ENCODE data around the gene CNNM1.

The CNNM1 gene

DNA sequence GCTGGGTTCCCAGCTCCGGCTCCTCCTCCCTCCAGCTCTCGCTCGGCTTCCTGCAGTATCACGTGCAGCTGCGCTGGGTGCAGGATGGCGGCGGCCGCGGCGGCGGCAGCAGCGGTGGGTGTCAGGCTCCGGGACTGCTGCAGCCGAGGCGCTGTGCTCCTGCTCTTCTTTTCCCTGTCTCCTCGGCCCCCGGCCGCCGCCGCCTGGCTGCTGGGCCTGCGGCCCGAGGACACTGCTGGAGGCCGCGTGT lies at the start of gene CNNM1:
Gene CNNM1, plus strand, starts transcription at position 53 of the 250 bp plus-strand sequence. Its CDS starts 32 bp downstream, at position 85.
- in situ Hi-C loops (cut with MboI; ENCODE audit: low pct_unique_long_range_greater_than_20kb, low sequenced_read_pairs), result no loop called here
- peak; percentile 78 for DNase-seq

DNA sequence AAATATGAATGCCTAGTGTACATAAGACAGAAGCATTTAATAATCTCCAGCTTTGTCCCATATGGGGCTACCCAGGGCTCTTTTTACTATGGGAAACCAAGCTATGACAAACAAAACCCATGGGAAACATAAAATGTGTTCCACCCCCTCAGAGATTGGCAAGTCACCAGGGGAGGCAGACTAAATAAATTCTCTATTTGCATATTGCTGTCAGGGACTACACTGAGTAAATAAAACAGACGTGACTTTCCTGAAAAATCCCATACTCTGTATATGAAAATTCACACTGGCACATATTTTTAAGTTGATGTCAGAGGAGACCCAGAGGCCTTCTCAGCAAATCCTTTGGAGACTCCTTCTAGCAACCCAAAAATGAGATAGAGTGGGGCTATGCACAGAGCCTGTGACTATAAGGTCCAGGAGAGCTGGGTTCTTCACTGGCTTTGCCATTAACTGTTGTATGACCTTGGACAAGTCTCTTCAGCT lies 49.5 kb upstream of the CNNM1 start:
- in situ Hi-C loops (cut with MboI; ENCODE audit: low pct_unique_long_range_greater_than_20kb, low sequenced_read_pairs), result no loop called here
- DNase-seq, result no peak

DNA sequence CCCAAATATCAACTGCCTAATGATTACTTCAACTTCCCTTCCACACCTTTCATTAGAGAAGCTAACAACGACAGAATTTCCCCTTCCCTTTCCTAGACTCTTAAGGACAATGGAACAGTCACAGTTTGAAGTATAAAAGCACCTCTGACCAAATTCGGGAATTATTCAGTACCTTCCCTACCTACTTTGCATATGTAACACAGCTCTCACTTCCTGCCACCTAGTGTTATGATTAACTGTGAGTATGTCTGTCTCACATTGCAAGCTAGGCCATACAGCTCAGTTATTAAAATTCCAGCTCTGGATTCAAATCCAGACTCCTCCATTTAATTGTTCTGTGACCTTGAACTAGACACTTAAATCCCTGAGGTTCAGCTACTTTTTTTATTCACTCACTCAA lies 48.7 kb upstream of the CNNM1 start:
- DNase-seq, result no peak

DNA sequence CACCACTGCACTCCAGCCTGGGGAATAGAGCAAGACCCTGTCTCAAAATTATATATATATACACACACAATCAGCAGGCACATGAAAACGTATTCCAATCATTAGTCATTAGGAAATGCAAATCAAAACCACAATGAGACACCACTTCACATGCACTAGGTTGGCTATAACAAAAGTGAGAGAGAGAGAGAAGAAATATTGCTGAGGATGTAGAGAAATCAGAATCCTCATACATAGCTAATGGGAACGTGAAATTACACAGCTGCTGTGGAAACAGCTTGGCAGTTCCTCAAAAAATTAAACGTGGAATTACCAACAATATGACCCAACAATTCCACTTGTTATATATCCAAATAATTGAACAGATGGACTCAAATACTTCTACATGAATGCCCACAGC lies 43.3 kb upstream of the CNNM1 start:
- no peak for DNase-seq
- in situ Hi-C loops (cut with MboI; ENCODE audit: low pct_unique_long_range_greater_than_20kb, low sequenced_read_pairs), result no loop called here

More for the DNA sequence above, 48.7 kb upstream of the CNNM1 start:
- in situ Hi-C loops (cut with MboI; ENCODE audit: low pct_unique_long_range_greater_than_20kb, low sequenced_read_pairs), result no loop called here

DNA sequence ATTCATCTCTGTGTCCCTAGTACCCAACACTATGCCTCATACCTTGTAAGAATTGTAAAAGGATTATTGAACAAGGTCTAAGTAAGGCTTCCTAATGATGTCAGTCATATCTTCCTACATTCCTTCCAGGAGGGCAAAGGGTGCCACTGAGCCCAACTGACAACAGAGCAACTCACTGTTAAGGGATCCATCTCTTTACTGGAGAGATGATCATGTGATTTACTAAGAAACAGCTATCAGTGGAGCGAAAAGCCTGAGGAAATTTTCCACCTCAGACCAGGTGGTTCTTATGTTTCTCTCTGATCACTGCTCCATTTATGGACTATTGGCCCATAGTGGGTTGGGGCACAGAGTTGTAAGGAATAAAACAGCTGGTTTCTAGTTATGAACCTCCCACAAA lies 38.9 kb upstream of the CNNM1 start:
- in situ Hi-C loops (cut with MboI; ENCODE audit: low pct_unique_long_range_greater_than_20kb, low sequenced_read_pairs), result no loop called here
- DNase-seq, result no peak

DNA sequence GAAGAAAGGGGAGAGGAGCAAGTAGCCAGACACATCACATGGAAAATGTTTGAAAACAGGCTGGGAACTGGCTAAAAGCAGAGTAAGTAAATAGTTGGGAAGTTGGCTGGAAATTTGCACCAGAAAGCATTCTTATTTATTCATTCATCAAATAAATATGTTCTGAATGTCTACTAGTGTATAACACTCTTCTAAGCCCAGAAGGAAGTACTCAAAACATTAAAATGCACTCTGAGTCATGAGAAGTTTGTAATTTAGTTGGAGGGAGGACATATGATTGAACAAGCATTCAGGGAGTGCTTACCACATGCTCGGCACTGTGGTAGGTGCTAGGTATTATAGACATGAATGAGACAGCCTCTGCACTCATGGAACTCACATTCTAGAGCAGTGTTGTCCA lies 37.0 kb upstream of the CNNM1 start:
- no peak for DNase-seq
- in situ Hi-C loops (cut with MboI; ENCODE audit: low pct_unique_long_range_greater_than_20kb, low sequenced_read_pairs), result no loop called here

DNA sequence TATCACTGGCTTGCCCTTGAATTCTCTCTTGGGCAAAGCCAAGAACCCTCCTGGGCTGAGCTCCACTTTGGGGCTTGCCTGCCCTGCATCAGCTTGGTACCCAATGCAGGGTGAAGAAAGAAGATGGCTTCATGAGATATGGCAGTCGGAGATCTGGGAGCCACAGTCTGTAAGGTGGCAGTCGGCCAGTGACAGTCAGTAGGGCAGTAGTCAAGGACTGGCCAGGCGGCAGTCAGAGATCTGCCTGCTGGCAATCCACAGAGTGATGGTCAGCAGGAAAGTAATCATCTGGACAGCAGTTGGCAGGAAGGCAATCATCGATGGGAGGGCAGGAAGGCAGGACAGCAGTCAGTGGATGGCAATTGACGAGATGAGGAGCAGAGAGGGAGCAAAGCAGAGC lies 32.6 kb upstream of the CNNM1 start:
- no peak for DNase-seq
- in situ Hi-C loops (cut with MboI; ENCODE audit: low pct_unique_long_range_greater_than_20kb, low sequenced_read_pairs), result no loop called here

DNA sequence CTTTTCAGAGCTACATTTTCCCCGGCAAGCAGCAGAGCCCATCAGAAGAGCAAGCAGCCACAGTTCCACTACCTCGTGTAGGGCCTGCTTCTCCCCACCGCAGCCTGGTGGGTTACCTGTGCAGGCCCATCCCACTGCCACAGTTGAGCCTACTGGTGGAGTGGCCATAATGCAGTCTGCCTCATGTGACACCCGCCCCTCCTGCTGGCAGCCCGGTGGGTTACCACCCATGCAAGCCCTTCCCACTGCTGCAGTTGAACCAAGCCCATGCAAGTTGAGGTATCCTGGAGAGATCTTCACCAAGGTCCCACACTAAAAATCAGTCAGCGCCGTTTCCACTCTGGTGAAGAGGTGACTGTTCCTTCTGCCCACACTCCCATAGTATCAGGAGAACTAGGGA lies 32.1 kb upstream of the CNNM1 start:
- DNase-seq, result no peak
- in situ Hi-C loops (cut with MboI; ENCODE audit: low pct_unique_long_range_greater_than_20kb, low sequenced_read_pairs), result no loop called here

DNA sequence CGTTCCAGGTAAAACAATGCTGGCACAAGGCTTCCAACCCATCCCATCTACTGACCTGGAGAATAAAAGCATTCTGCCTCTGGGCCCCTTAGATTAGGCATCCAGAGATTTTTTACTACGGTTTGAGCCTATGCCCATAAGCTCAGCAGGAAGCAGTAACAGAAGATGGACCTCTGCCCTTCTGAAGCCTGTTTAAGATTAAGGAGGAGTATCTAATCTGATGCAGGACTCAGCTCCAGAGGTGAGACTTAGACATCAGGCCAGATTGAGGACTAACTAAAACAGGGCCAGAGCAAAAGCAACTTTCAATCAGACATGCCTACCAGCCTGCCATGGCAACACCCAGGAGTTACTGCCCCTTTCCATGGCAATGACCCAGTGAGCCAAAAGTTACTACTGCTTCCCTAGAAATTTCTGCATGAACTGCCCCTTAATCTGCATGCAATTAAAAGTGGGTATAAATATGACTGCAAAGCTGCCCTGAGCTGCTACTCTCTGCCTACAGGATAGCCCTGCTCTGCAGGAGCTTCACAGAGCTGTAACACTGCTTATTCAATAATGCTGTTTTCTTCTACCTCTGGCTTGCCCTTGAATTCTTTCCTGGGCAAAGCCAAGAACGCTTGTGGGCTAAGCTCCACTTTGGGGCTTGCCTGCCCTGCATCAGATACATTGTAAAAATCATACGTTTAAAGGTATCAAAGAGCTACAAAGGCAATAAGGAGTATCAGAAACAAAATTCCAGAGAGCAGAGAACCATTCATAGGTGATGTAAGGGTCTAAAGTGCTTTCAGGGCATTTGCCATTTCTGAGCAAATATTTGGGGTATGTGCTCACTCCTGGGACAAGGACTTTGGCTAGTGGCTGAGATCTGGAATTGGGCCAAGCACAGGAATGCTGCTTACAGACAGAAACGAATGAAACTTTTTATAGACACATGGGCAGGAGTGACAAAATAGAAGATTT lies 25.0 kb upstream of the CNNM1 start:
- in situ Hi-C loops (cut with MboI; ENCODE audit: low pct_unique_long_range_greater_than_20kb, low sequenced_read_pairs), result no loop called here
- DNase-seq, result no peak

DNA sequence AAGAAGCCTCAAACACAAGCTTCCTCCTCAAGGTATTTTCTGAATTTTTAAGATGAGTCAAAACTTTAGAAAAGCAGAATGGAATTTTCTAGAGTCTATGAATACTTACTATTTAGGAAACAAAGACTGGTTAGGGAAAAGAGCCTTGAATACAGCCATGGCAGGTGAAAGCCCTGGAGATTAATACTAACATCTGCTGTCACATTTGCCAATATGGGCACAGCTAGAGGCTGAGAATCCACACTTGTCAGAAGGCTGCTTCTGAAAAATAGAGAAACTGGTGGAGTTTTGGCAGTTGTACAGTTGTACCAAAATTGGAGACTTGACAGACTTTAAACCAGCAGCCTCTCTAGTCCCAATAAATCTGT lies 24.3 kb upstream of the CNNM1 start:
- in situ Hi-C loops (cut with MboI; ENCODE audit: low pct_unique_long_range_greater_than_20kb, low sequenced_read_pairs), result no loop called here
- DNase-seq, result no peak

DNA sequence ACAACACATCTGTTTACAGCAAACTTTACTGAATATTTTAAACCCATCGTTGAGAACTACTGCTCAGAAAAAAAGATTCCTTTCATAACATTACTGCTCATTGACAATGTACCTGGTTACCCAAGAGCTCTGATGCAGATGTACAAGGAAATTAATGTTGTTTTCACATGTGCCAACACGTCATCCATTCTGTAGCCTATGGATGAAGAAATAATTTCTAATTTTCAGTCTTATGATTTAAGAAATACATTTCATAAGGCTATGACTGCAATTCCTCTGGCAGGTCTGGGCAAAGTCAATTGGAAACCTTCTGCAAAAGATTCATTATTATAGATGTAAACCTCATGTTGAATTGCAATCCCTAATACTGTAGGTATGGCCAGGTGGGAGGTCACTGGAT lies 16.7 kb upstream of the CNNM1 start:
- in situ Hi-C loops (cut with MboI; ENCODE audit: low pct_unique_long_range_greater_than_20kb, low sequenced_read_pairs), result no loop called here
- DNase-seq, result no peak

DNA sequence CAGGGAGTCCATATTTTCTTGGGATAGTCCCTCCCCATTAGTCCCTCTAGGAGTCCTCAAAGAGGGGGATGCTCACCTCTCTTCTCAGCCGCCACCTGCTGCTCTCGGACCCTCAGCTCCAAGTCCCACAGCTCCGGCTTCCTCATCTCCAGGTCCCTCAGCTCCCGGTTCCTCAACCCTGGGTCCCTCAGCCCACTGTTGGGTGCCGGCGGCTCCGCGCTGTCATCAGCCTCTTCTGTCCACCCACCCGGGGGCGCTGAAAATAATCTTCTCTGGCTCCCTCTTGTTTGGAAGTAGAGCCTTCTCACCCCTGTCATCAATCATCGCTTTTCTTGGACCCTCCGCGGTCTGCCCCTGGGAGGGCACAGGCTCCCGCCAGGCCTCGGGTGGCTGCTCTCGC lies 13.3 kb upstream of the CNNM1 start:
- in situ Hi-C loops (cut with MboI; ENCODE audit: low pct_unique_long_range_greater_than_20kb, low sequenced_read_pairs), result no loop called here

DNA sequence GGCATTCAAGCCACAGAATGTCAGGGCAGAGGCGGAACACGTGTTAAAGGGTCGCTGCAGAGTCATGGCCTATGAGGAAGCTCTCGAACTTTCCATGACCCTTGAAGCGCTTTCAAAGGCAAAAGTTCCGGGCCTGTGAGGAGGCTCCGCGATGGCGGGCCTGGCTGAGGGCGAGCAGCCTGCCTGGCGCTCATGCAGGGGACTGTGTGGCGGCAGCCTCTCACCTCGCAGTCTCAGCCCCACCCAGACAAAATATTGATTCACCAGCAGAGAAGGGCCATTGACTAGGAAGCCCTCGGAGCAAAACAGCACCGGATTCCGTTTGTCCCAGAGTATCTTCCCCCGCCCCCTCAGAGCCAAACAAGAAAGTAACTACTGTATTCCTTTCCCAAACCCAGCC lies 12.8 kb upstream of the CNNM1 start:
- no peak for DNase-seq
- in situ Hi-C loops (cut with MboI; ENCODE audit: low pct_unique_long_range_greater_than_20kb, low sequenced_read_pairs), result no loop called here

More for the DNA sequence above, 13.3 kb upstream of the CNNM1 start:
- DNase-seq, result no peak

DNA sequence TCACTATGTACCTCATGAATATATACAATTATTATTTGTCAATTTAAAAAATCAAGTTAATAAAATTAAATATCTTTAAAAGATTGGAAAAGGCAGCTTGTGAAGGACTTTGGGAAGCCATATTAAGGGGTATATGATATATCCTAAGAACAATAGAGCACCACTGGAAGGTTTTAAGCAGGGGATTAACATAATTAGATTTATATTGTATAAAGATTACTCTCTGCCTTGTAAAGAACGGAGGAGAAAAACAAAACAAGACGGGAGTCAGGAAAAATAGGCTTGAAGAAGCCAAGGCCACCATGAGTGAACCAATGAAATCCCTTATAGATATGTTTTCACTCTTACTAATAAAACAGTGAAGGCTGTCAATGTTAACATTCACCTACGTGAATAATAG lies 11.1 kb upstream of the CNNM1 start:
- no peak for DNase-seq
- in situ Hi-C loops (cut with MboI; ENCODE audit: low pct_unique_long_range_greater_than_20kb, low sequenced_read_pairs), result no loop called here

DNA sequence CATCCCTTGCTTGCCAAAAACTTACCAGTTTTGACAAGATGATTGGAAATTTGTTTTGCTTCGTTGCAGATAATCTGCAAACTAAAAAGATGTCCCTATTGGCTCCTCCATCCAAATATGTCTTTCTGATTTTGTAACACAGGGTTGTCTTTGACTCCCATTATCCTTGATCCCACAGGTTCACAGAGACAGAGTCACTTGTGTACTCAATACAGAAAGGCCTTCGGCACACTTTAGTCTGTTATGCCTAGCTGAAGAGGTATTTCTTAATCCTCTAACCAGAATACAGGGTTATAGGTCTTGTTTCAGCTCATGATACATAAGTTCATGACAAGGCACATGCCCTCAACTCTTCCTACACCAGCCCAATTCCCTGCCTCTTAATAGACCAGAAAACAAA lies 10.7 kb upstream of the CNNM1 start:
- in situ Hi-C loops (cut with MboI; ENCODE audit: low pct_unique_long_range_greater_than_20kb, low sequenced_read_pairs), result no loop called here
- DNase-seq, result no peak

DNA sequence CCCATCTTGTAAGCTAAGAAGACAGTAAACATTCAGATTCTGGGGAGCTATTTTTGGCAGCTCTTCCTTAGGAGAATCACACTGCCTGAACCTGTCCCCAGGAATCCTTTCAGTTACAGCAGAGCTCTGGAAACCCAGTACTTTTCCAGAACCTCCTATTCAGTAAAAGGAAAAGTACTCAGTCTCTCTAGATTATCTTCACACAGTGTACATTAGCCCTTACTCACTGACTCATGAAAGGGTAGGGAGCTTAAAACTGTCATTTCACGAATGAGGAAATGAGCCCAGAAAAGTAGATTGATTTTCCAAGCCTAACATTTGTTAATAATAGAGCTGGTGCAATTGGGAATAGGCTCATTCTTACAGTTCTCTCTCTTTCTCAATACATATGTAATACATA lies 3.9 kb upstream of the CNNM1 start:
- no peak for DNase-seq
- in situ Hi-C loops (cut with MboI; ENCODE audit: low pct_unique_long_range_greater_than_20kb, low sequenced_read_pairs), result no loop called here

DNA sequence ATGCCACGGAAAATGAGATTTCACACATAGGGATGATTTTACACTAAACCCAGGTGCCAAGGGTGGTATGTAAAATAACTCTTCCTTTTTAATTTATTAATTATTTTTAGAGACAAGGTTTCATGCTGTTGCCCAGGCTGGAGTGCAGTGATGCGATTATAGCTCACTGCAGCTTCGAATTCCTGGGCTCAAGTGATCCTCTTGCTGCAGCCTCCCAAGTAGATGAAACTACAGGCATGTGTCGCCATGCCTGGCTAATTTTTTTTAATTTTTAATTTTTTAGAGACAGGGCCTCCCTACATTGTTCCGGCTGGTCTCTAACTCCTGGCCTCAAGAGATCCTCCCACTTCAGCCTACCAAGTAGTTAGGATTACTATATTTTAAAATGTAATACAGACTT lies 2.3 kb upstream of the CNNM1 start:
- DNase-seq, result no peak
- in situ Hi-C loops (cut with MboI; ENCODE audit: low pct_unique_long_range_greater_than_20kb, low sequenced_read_pairs), result no loop called here

DNA sequence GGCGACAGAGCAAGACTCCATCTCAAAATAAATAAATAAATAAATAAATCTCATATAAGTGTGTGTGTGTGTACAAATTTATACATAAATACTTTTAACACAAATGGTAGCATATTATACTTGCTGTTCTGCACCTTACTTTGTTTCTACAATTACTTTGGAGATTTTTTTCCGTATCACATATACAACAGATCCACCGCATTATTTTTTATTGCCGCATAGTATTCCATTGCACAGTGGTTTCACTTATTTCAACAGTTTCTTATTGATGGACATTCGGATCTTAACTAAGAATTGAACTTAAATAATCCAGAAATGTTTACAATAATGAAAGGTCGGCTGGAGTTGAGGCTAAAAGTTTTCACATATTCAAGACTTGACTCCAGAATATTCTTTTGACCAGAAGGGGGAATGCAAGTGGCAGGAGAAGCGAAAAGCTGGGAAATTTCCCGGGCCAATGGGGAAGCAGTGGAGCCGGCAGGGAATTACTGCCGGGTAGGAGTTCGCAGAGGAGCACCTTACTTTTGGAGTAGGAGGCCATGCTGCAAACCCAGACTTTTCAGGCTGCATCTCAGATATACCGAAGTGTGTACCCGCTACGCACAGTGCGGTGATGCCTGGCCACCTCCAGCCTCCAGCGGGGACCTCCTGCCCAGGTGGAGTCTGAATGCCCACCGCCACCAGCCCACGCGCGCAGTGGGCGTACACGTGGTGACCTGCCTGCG lies 415 bp upstream of the CNNM1 start:
- no peak for DNase-seq
- in situ Hi-C loops (cut with MboI; ENCODE audit: low pct_unique_long_range_greater_than_20kb, low sequenced_read_pairs), result no loop called here

DNA sequence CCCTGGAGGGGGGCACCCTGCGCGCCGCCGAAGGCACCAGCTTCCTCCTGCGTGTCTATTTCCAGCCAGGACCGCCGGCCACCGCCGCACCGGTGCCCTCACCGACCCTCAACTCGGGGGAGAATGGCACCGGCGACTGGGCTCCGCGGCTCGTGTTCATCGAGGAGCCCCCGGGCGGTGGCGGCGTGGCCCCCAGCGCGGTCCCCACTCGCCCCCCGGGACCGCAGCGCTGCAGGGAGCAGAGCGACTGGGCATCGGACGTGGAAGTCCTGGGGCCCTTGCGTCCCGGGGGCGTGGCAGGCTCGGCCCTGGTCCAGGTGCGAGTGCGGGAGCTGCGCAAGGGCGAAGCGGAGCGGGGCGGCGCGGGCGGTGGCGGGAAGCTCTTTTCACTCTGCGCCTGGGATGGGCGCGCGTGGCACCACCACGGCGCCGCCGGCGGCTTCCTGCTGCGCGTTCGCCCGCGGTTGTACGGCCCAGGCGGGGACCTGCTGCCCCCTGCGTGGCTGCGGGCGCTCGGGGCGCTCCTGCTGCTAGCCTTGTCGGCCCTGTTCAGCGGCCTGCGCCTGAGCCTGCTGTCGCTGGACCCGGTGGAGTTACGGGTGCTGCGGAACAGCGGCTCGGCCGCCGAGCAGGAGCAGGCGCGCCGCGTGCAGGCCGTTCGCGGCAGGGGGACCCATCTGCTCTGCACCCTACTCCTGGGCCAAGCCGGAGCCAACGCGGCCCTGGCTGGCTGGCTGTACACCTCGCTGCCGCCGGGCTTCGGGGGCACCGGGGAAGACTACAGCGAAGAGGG lies 594 bp downstream of the CNNM1 start:
- in situ Hi-C loops (cut with MboI; ENCODE audit: low pct_unique_long_range_greater_than_20kb, low sequenced_read_pairs), result no loop called here
- DNase-seq, result peak; percentile 52

DNA sequence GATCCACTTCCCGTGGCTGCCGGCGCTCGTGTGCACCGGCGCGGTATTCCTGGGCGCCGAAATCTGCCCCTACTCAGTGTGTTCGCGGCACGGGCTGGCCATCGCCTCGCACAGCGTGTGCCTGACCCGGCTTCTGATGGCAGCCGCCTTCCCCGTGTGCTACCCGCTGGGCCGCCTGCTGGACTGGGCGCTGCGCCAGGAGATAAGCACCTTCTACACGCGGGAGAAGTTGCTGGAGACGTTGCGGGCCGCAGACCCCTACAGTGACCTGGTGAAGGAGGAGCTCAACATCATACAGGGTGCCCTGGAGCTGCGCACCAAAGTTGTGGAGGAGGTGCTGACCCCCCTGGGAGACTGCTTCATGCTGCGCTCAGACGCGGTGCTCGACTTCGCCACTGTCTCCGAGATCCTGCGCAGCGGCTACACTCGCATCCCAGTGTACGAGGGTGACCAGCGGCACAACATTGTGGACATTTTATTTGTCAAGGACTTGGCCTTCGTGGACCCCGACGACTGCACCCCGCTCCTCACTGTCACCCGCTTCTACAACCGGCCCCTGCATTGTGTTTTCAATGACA lies 1.3 kb downstream of the CNNM1 start:
- in situ Hi-C loops (cut with MboI; ENCODE audit: low pct_unique_long_range_greater_than_20kb, low sequenced_read_pairs), result no loop called here
- no peak for DNase-seq

Measured in KBM-7 (cell line).